Endothelial cell of umbilical vein (primary cell): ENCODE measurements around the gene ST6GALNAC3. TPM values are rescaled to one million over a fixed set of nuclear protein-coding genes. Genes with fewer than 3 reads are reported as not detected.

ENCODE experiments used
- BruUV-seq: library from RNA; stranded (reverse); fragments of 400-500 nt; replicated peaks from 2 replicates; lab custom pipeline; 2021; lab: Mats Ljungman, UMichigan
- CTCF ChIA-PET: fragments of 300-600, 350-600 bp; sonication (Branson Sonifier 250); formaldehyde crosslinking; loops from one replicate; lab custom pipeline; 2021; ENCODE audit warnings: antibody characterized with exemption, inconsistent platforms; lab: Charles Lee
- POLR2A ChIA-PET: fragments of 300-600, 350-600 bp; sonication (Branson Sonifier 250); formaldehyde crosslinking; loops from one replicate; lab custom pipeline; 2021; ENCODE audit warnings: antibody characterized with exemption, inconsistent platforms; lab: Charles Lee
- DNase-seq: peaks from one replicate; pipeline ENCODE4 v3.0.0-alpha.2; 2011; ENCODE audit warnings: low read depth, low spot score
- FAIRE-seq: peaks from 2 replicates; lab custom pipeline; 2011; peaks lifted over from hg19 to GRCh38; lab: Jason Lieb, UNC
- H2AFZ ChIP-seq: 2 replicates; pipeline ENCODE4 v1.6.0; 2012; ENCODE audit warnings: low read depth, low read length, control low read depth, inconsistent platforms
- H3K27ac ChIP-seq: 2 replicates; pipeline ENCODE4 v1.5.1; 2011; ENCODE audit warnings: low read depth, mild to moderate bottlenecking, control low read depth, low read length, moderate library complexity; ENCODE audit not compliant: insufficient read depth
- H3K27me3 ChIP-seq, 2 experiments: 2 replicates each; pipeline versions ENCODE4 v1.6.0 to v1.6.1; 2011; ENCODE audit warnings: low read length in 2 of 2, mixed read lengths in 1 of 2; ENCODE audit not compliant: control insufficient read depth in 2 of 2, insufficient read depth in 2 of 2
- H3K36me3 ChIP-seq, 2 experiments: 2 replicates in 1 of 2; 3 replicates in 1 of 2; pipeline ENCODE4 v1.5.1; 2011; ENCODE audit warnings: low read length in 2 of 2, mild to moderate bottlenecking in 1 of 2, moderate library complexity in 1 of 2; ENCODE audit not compliant: control insufficient read depth in 2 of 2, insufficient read depth in 2 of 2; ENCODE audit errors: extremely low read depth in 1 of 2
- H3K4me1 ChIP-seq: 3 replicates; pipeline ENCODE4 v1.5.1; 2011; ENCODE audit warnings: mild to moderate bottlenecking, low read length; ENCODE audit not compliant: control insufficient read depth, insufficient read depth; ENCODE audit errors: extremely low read depth
- H3K4me2 ChIP-seq: 2 replicates; pipeline ENCODE4 v1.6.1; 2011; ENCODE audit warnings: low read length, control low read depth, mixed read lengths; ENCODE audit not compliant: insufficient read depth
- H3K4me3 ChIP-seq, 3 experiments: fragments of 200-600 bp in 1 of 3; sonication (generic), shearing (Covaris generic) in 1 of 3; replicated peaks in 1 of 3; 2 replicates each; pipeline ENCODE4 v1.5.1; 2011 to 2016; ENCODE audit warnings: control low read depth in 3 of 3, low read length in 3 of 3, mild to moderate bottlenecking in 2 of 3, inconsistent platforms in 1 of 3, low read depth in 1 of 3, moderate library complexity in 1 of 3; ENCODE audit not compliant: insufficient read depth in 1 of 3
- H3K79me2 ChIP-seq: 2 replicates; pipeline ENCODE4 v1.6.0; 2012; ENCODE audit warnings: low read length, inconsistent platforms; ENCODE audit not compliant: control insufficient read depth, insufficient read depth
- H3K9ac ChIP-seq: replicated peaks from 2 replicates; pipeline ENCODE3; 2011; ENCODE audit warnings: low read length, control low read depth; ENCODE audit not compliant: insufficient read depth; ENCODE audit errors: extremely low read depth
- H3K9me1 ChIP-seq: replicated peaks from 3 replicates; pipeline ENCODE4 v1.6.0; 2011; ENCODE audit warnings: mild to moderate bottlenecking, low read length; ENCODE audit not compliant: control insufficient read depth, insufficient read depth; ENCODE audit errors: extremely low read depth
- H3K9me3 ChIP-seq: replicated peaks from 2 replicates; pipeline ENCODE4 v1.5.1; 2012; ENCODE audit warnings: low read length, inconsistent platforms; ENCODE audit not compliant: control insufficient read depth, insufficient read depth
- H4K20me1 ChIP-seq: replicated peaks from 2 replicates; pipeline ENCODE3; 2011; ENCODE audit warnings: mild to moderate bottlenecking, low read length; ENCODE audit not compliant: control insufficient read depth, insufficient read depth; ENCODE audit errors: extremely low read depth
- EZH2 ChIP-seq: IDR thresholded peaks from 2 replicates; pipeline ENCODE4 v1.6.1; 2012; ENCODE audit warnings: borderline replicate concordance, low read depth, mild to moderate bottlenecking, moderate library complexity, low read length, inconsistent platforms; ENCODE audit not compliant: severe bottlenecking
- FOS ChIP-seq: IDR thresholded peaks from 2 replicates; pipeline ENCODE4 v1.6.1; 2011; ENCODE audit warnings: mild to moderate bottlenecking, low read length, moderate library complexity, borderline replicate concordance; ENCODE audit not compliant: insufficient read depth
- GATA2 ChIP-seq: IDR thresholded peaks from 2 replicates; pipeline ENCODE4 v1.7.0; 2011; ENCODE audit warnings: low read depth, mild to moderate bottlenecking, moderate library complexity, mixed read lengths, low read length; ENCODE audit not compliant: insufficient read length, insufficient read depth
- JUN ChIP-seq: IDR thresholded peaks from 2 replicates; pipeline ENCODE4 v1.6.1; 2011; ENCODE audit warnings: borderline replicate concordance, low read depth; ENCODE audit not compliant: insufficient read length, insufficient read depth
- MYC ChIP-seq: IDR thresholded peaks from one replicate; pipeline ENCODE4 v1.6.1; 2011; ENCODE audit warnings: mild to moderate bottlenecking, low read depth, low read length
- POLR2A ChIP-seq: IDR thresholded peaks from 2 replicates; pipeline ENCODE4 v1.6.1; 2012; ENCODE audit warnings: low read depth, mild to moderate bottlenecking, control low read depth, low read length
- POLR2AphosphoS5 ChIP-seq: IDR thresholded peaks from 2 replicates; pipeline ENCODE4 v1.6.1; 2012; ENCODE audit warnings: low read depth, mild to moderate bottlenecking, control low read depth, low read length, moderate library complexity; ENCODE audit not compliant: insufficient read depth
- dilution Hi-C: fragments of 300-500 bp; cut with MboI; formaldehyde crosslinking; loops from one replicate; pipeline ENCODE4 v1.15.0; 2019; ENCODE audit warnings: low sequenced_read_pairs; ENCODE audit not compliant: extremely low pct_ligation_motif_present
- intact Hi-C: fragments of 100-400 bp; cut with micrococcal nuclease; formaldehyde crosslinking; loops from one replicate; pipeline ENCODE4 v1.10.0; 2022
- polyA plus RNA-seq, 4 experiments: library from polyadenylated mRNA; depleted of rRNA in 3 of 4; stranded (reverse) in 3 of 4; unstranded in 1 of 4; fragments of >200 nt; gene quantifications; 2 replicates each; pipeline versions ENCODE4 v1.2.1 to v1.2.3, GENCODE V29; 2011 to 2012; ENCODE audit warnings: missing spikeins in 1 of 4
- total RNA-seq: library from RNA; stranded (reverse); gene quantifications from 2 replicates; pipeline ENCODE4 v1.2.3, GENCODE V29; 2021
- TF ChIP-seq, protein P1 (sequence below), 2 donors: IDR thresholded peaks; 1 replicate in 1 of 2; 2 replicates in 1 of 2; pipeline ENCODE4 v1.5.1; 2011; ENCODE audit warnings: low read length in 2 of 2, mild to moderate bottlenecking in 2 of 2, moderate library complexity in 2 of 2, control low read depth in 1 of 2, inconsistent platforms in 1 of 2, low read depth in 1 of 2; ENCODE audit not compliant: insufficient read depth in 1 of 2; ENCODE audit errors: extremely low read depth in 1 of 2
- TF ChIP-seq, protein P2 (sequence below): IDR thresholded peaks from 2 replicates; pipeline ENCODE4 v1.6.1; 2011; ENCODE audit not compliant: insufficient read depth, insufficient read length

ST6GALNAC3 gene
- total and polyA plus RNA-seq, 2 donors (not counting 3 experiments of a cell fraction or from before 2014, with no cell fraction given), result 7.6 to 48.3 TPM

DNA sequence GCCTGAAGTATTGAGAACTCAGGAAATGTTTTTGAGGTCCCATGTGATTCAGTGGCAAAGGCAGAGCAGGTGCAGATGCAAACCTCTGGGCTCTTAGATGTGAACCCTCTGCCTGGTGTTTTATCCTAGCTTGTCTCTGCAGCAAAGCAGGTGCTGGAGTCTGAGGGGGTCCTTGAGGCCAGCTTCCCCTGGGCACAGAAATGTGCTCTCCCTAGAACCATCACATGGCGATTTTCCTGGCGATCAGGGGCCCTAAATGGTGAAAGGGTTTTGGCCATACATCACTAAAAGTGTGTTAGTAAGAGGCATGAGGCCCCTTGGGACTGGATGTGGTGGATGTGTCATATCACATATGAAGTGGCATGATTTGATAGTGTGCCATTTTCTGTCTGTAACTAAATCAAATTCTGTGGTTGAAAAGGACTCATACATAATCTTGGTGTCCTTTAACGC, 144.8 kb downstream of the ST6GALNAC3 start:
- Histone ChIP-seq H3K9me1 (no peaks in the 10 kb centered on the region), H2AFZ (no peak overlapping the region), H3K4me2 (no peak overlapping the region), H4K20me1 (no peaks in the 10 kb centered on the region), H3K9ac (no peak overlapping the region), H3K27me3 (no peaks in the 10 kb centered on the region), H3K27ac (no peak overlapping the region), H3K4me1 (no peaks in the 10 kb centered on the region), H3K4me3 (no peak overlapping the region), H3K79me2 (no peaks in the 10 kb centered on the region), H3K36me3 (no peaks in the 10 kb centered on the region), H3K9me3 (no peaks in the 10 kb centered on the region)
- CTCF ChIA-PET, result no interaction called here
- FAIRE-seq (no peak), DNase-seq (no peak)
- dilution Hi-C loops (no loop called here), intact Hi-C loops (no loop called here)
- POLR2A ChIA-PET, result no interaction called here
- TF ChIP-seq GATA2 (no peak), POLR2A (no peak)
- no TSS peak for BruUV-seq

DNA sequence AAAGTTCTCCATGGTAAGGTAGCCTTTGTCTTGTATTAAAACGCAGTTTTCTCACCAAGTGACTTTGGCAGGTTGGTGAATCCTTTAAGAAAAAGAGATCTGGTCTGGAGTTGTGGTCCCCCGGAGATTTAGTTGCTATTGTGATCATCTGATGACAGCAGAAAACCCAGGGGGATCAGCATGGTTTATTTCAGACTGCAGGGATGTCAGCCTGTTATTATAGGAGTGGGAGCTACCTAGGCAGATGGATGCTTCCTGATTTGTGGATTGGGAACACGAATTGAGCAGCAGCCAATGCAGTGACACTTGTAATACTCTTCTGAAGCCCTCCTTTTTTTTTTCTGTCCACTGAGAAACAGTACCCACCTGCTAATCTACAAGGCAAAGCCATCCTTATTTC, 150.2 kb downstream of the ST6GALNAC3 start:
- no peaks in the 10 kb centered on the region for H3K36me3 ChIP-seq
- ChIA-PET POLR2A (no interaction called here), CTCF (no interaction called here)
- H3K9ac ChIP-seq, result no peak overlapping the region
- no peaks in the 10 kb centered on the region for H3K79me2 ChIP-seq
- H3K4me2 ChIP-seq, result no peak overlapping the region
- H3K27me3 ChIP-seq, result no peaks in the 10 kb centered on the region
- DNase-seq (no peak), FAIRE-seq (no peak)
- intact Hi-C loops (no loop called here), dilution Hi-C loops (no loop called here)
- no TSS peak for BruUV-seq
- H3K27ac ChIP-seq, result no peak overlapping the region
- H3K9me1 ChIP-seq, result no peaks in the 10 kb centered on the region
- TF ChIP-seq GATA2, result no peak
- no peak for TF ChIP-seq POLR2A
- TF ChIP-seq, protein P1, sequence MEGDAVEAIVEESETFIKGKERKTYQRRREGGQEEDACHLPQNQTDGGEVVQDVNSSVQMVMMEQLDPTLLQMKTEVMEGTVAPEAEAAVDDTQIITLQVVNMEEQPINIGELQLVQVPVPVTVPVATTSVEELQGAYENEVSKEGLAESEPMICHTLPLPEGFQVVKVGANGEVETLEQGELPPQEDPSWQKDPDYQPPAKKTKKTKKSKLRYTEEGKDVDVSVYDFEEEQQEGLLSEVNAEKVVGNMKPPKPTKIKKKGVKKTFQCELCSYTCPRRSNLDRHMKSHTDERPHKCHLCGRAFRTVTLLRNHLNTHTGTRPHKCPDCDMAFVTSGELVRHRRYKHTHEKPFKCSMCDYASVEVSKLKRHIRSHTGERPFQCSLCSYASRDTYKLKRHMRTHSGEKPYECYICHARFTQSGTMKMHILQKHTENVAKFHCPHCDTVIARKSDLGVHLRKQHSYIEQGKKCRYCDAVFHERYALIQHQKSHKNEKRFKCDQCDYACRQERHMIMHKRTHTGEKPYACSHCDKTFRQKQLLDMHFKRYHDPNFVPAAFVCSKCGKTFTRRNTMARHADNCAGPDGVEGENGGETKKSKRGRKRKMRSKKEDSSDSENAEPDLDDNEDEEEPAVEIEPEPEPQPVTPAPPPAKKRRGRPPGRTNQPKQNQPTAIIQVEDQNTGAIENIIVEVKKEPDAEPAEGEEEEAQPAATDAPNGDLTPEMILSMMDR (IDR thresholded peaks at IDR 0.05; ENCODE audit: extremely low read depth in 1 of 2, insufficient read depth in 1 of 2, low read depth in 1 of 2, low read length in 2 of 2), result no peak
- TF ChIP-seq FOS, result no peak
- no peak for TF ChIP-seq POLR2AphosphoS5
- TF ChIP-seq MYC, result no peak
- no peak for TF ChIP-seq JUN
- no peak for TF ChIP-seq EZH2
- TF ChIP-seq, protein P2, sequence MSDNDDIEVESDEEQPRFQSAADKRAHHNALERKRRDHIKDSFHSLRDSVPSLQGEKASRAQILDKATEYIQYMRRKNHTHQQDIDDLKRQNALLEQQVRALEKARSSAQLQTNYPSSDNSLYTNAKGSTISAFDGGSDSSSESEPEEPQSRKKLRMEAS, result no peak
- H3K4me1 ChIP-seq, result peaks cover 9% of the 10 kb centered on the region
- no peaks in the 10 kb centered on the region for H4K20me1 ChIP-seq
- no peak overlapping the region for H3K4me3 ChIP-seq
- no peaks in the 10 kb centered on the region for H3K9me3 ChIP-seq
- no peak overlapping the region for H2AFZ ChIP-seq
